Stimulated activated CD8-positive, alpha-beta memory T cell treated with anti-CD3 and anti-CD28 coated beads, Interleukin-15, amount 100 ng/mL, for 4 hours (primary cell): Measurements from ENCODE around the gene SLIT3.

Experiments used
- DNase-seq, 2 donors: peaks; one replicate each; pipeline ENCODE4 v3.0.0-alpha.2; 2020; ENCODE audit warnings: low read depth in 2 of 2

The SLIT3 gene

GRCh38 chr5:168925160-168925559, 375.8 kb downstream of the SLIT3 start:
- no peak for DNase-seq

GRCh38 chr5:168921147-168921866, 379.6 kb downstream of the SLIT3 start:
- no peak for DNase-seq

- no peak for DNase-seq
Observed at GRCh38 chr5:168920019-168920810, 380.7 kb downstream of the SLIT3 start.

- DNase-seq = no peak
Observed at GRCh38 chr5:168917947-168918600, 382.9 kb downstream of the SLIT3 start.

- DNase-seq = no peak
Observed at GRCh38 chr5:168916852-168917251, 384.1 kb downstream of the SLIT3 start.

- DNase-seq = no peak
Observed at GRCh38 chr5:168916266-168916665, 384.7 kb downstream of the SLIT3 start.

GRCh38 chr5:168914491-168914890, 386.4 kb downstream of the SLIT3 start:
- DNase-seq = no peak

GRCh38 chr5:168910874-168911273, 390.1 kb downstream of the SLIT3 start:
- no peak for DNase-seq

GRCh38 chr5:168908207-168908606, 392.7 kb downstream of the SLIT3 start:
- DNase-seq = no peak

GRCh38 chr5:168903061-168903460, 397.9 kb downstream of the SLIT3 start:
- DNase-seq = no peak

- DNase-seq = no peak
Observed at GRCh38 chr5:168899673-168900072, 401.3 kb downstream of the SLIT3 start.

- no peak for DNase-seq
Observed at GRCh38 chr5:168899264-168899663, 401.7 kb downstream of the SLIT3 start.

- DNase-seq = no peak
Observed at GRCh38 chr5:168898247-168898911, 402.6 kb downstream of the SLIT3 start.

- DNase-seq = no peak
Observed at GRCh38 chr5:168897387-168898122, 403.4 kb downstream of the SLIT3 start.

- no peak for DNase-seq
Observed at GRCh38 chr5:168895295-168896071, 405.5 kb downstream of the SLIT3 start.

- DNase-seq = no peak
Observed at GRCh38 chr5:168893283-168893682, 407.7 kb downstream of the SLIT3 start.

GRCh38 chr5:168892618-168893186, 408.2 kb downstream of the SLIT3 start:
- DNase-seq = no peak

- no peak for DNase-seq
Observed at GRCh38 chr5:168890816-168891812, 409.8 kb downstream of the SLIT3 start.

GRCh38 chr5:168889039-168889438, 411.9 kb downstream of the SLIT3 start:
- no peak for DNase-seq
